ENCODE results near the gene GTF2IRD1. TPM values are rescaled to one million over a fixed set of nuclear protein-coding genes. Genes with fewer than 3 reads are reported as not detected.

GTF2IRD1 gene
- total and polyA plus RNA-seq, 2 of the 13 experiments (the other 11 are each of a cell fraction or from before 2014, with no cell fraction given): 16.5 to 26.7 TPM

DNA sequence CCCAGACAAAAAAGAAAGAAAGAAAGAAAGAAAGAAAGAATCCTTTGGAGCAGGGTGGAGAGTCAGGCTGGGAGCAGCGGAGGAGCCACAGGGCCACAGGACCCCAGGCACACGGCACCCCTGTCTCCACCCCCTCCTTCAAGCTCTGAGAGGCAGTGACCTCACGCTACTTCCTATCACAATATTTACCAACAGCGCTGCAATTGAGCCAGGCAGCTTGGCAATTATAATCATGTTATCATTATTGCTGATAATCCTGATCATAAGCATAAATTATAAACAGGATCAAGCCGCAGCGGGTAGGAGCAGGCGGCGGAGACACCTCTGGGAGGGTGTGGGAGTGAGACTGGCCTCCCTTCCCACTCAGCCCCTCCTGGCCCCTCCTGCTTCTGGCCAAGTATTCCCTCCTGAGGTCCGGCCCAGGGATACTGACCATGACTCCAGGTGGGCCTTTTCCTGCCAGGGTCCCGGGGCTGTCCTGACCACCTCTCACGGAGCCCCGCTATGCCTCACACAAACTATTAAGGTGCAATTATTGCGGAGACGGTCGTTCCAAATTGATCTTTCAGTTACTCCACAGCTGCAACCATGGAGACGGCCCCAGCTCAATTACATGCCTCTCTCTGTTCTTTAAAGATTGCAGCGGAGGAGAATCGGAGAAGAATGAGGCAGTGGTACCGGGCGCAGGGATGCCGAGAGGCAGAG, 10.0 kb upstream of the GTF2IRD1 start:
- Histone ChIP-seq H3K4me3 (replicated peaks in 1 of 3; ENCODE audit: insufficient read depth in 1 of 3, low read depth in 2 of 3, low read length in 3 of 3) (no peak overlapping the region), H3K4me1 (ENCODE audit: insufficient read depth, low read length) (peaks cover 36% of the 10 kb centered on the region), H3K79me2 (ENCODE audit: insufficient read depth, low read length) (no peaks in the 10 kb centered on the region), H3K9me3 (ENCODE audit: low read length) (no peaks in the 10 kb centered on the region), H3K27me3 (ENCODE audit: control insufficient read depth in 1 of 2, insufficient read depth in 2 of 2, low read length in 2 of 2) (peaks cover 0 to 5% of the 10 kb centered on the region in 2 experiments; a peak in 3 of 5 replicates), H2AFZ (ENCODE audit: low read length) (no peak overlapping the region), H3K27ac (ENCODE audit: extremely low read length, insufficient read depth, low read length) (no peak overlapping the region), H3K36me3 (replicated peaks in 1 of 2; ENCODE audit: control insufficient read depth in 1 of 2, insufficient read depth in 2 of 2, low read length in 2 of 2) (no peaks in the 10 kb centered on the region), H3K4me2 (ENCODE audit: low read depth, low read length) (peak overlapping the region; percentile 20; the same call in 1 of the 2 replicates), H3K9ac (ENCODE audit: insufficient read depth, low read depth, low read length) (no peak overlapping the region), H4K20me1 (ENCODE audit: insufficient read depth, low read length) (no peaks in the 10 kb centered on the region)
- no peak for TF ChIP-seq IRX3 (CRISPR knock-in tag; IDR thresholded peaks at IDR 0.05; ENCODE audit: borderline replicate concordance, low read depth)
- no peak for TF ChIP-seq HMGXB4 (CRISPR knock-in tag; IDR thresholded peaks at IDR 0.05; ENCODE audit: borderline replicate concordance in 1 of 2, low read depth in 1 of 2)
- TF ChIP-seq, protein P1, sequence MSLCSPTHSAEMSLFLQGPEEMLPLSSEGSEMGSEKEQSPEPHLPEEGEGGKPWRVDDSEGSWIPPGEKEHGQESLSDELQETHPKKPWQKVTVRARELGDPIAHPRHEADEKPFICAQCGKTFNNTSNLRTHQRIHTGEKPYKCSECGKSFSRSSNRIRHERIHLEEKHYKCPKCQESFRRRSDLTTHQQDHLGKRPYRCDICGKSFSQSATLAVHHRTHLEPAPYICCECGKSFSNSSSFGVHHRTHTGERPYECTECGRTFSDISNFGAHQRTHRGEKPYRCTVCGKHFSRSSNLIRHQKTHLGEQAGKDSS (CRISPR knock-in tag; IDR thresholded peaks at IDR 0.05; ENCODE audit: borderline replicate concordance, low read depth): no peak
- no peak for TF ChIP-seq BRF2 (CRISPR knock-in tag; IDR thresholded peaks at IDR 0.05)
- no peak for TF ChIP-seq ZIK1 (CRISPR knock-in tag; IDR thresholded peaks at IDR 0.05; ENCODE audit: borderline replicate concordance, low read depth)
- TF ChIP-seq ZNF33B (CRISPR knock-in tag; IDR thresholded peaks at IDR 0.05): no peak
- TF ChIP-seq ZNF224 (CRISPR knock-in tag; IDR thresholded peaks at IDR 0.05): no peak
- TF ChIP-seq MEIS1 (CRISPR knock-in tag; IDR thresholded peaks at IDR 0.05; ENCODE audit: borderline replicate concordance): no peak
- TF ChIP-seq ZNF256 (CRISPR knock-in tag; conservative IDR thresholded peaks at IDR 0.05): no peak
- TF ChIP-seq CEBPB (IDR thresholded peaks at IDR 0.05; ENCODE audit: borderline replicate concordance, low read depth, low read length): no peak
- TF ChIP-seq REPIN1 (CRISPR knock-in tag; IDR thresholded peaks at IDR 0.05; ENCODE audit: borderline replicate concordance, low read depth): no peak
- no peak for TF ChIP-seq ZKSCAN8 (CRISPR knock-in tag; IDR thresholded peaks at IDR 0.05; ENCODE audit: borderline replicate concordance)
- TF ChIP-seq CREB1 (IDR thresholded peaks at IDR 0.05): no peak
- TF ChIP-seq CREB1 (CRISPR knock-in tag; IDR thresholded peaks at IDR 0.05): no peak
- TF ChIP-seq TCF7 (IDR thresholded peaks at IDR 0.05; ENCODE audit: low read depth): no peak
- ATAC-seq (no peak; the same call in 2 of the 3 replicates), DNase-seq (ENCODE audit: low spot score) (no peak), FAIRE-seq (no peak)
- intact Hi-C loops (cut with micrococcal nuclease; ENCODE audit: unreplicated experiment): no loop called here
- WGBS (ENCODE audit: low lambda C conversion rate): 52% methylated on average over 20 of the region's 21 CpGs
- no TSS peak for BruUV-seq (replicated peaks)
- POLR2A ChIA-PET: no interaction called here
- in situ Hi-C loops (cut with HindIII; ENCODE audit: extremely low pct_ligation_motif_present, low pct_unique_long_range_greater_than_20kb): no loop called here
- CTCF ChIA-PET (ENCODE audit: low intra/inter-chr PET ratio, low total read pairs): no interaction called here
